Skeletal muscle cell (primary cell): ENCODE measurements around the gene TAGLN2.
A peak's percentile ranks its signal among the peaks of the same experiment; 100 is the strongest.

ENCODE experiments used
- DNase-seq: peaks from one replicate; pipeline ENCODE4 v3.0.0-alpha.2; 2010; ENCODE audit warnings: low read depth
- H3K4me3 ChIP-seq: 2 replicates; pipeline ENCODE4 v1.5.1; 2011; ENCODE audit warnings: low read depth, mild to moderate bottlenecking, control low read depth, low read length, moderate library complexity

The TAGLN2 gene

DNA sequence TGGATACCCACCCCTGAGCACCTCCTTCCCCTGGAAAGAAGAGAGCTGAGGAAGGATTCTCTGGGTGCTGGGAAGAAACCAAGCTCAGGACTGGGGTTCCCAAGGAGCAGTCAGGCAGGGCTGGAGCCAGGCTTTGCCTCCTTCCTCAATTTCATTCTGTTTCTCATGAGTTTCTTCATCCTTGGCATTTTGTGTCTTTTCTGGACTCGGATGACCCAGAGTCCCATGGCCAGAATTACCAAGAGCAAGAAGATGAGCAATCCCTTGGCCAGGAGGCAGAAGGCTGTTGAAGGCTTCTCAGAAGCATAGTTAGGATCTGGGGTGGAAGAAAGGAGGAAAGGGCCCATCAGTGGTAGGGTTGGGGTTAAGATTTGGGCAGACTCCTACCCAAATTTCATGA is 26.2 kb upstream of the TAGLN2 start:
- DNase-seq: no peak
- H3K4me3 ChIP-seq: no peak overlapping the region

DNA sequence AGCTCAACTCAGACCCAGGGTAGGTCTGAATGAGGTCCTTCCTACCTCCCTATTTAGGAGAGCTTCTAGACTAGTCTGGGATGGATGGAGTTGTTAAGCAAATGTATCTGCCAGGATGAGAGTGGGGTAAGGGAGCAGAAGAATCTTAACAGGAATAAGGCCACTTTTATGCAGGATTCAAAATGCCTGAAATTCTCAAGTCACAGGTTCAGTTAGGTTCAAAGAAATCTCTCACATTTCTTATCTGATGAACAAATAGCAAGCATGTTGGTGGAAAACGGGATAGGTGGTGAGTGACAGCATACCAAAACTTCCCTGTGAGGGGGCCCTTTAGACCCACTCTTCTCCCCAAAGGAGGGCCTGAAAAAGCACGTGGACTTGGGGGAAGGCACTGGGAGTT is 25.7 kb upstream of the TAGLN2 start:
- H3K4me3 ChIP-seq: no peak overlapping the region
- DNase-seq: no peak

GRCh38 chr1:159949981-159950381 is 24.7 kb upstream of the TAGLN2 start:
- no peak for DNase-seq
- H3K4me3 ChIP-seq: no peak overlapping the region

DNA sequence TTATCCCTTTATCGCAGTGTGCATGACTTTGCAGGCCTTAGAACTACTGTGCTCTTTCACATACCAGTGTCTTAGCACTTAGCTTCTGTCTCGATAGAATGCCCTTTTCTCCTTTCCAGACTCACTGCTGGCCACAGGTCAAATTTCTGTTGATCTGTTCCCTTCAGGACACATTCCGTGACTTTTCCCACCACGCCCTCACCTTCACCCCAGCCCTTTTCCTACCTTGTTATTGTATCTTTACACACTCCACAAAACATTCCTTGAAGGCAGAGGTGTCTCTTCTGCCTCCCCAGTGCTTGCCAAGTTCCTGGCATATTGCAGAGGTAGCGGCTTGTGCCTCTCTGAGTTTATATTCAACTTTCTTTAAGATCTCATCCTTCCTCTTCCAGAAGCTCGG is 23.8 kb upstream of the TAGLN2 start:
- H3K4me3 ChIP-seq: no peak overlapping the region
- no peak for DNase-seq

DNA sequence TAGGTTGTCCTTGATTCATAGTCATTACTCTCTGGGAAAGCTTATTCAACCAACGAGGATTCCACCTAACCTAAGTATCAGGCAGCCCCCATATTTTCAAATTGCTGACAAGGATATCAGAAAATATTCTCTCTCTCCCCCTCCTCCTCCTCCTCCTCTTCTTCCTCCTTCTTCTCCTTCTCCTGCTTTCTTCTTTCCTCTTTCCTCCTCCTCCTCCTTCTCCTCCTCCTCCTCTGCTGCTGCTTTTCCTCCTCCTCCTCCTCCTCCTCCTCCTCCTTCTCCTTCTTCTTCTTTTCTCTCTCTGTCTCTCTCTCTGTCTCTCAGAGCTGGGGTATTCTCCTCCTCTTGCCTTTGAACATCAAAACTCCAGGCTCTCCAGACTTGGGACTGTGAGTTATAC is 22.6 kb upstream of the TAGLN2 start:
- no peak overlapping the region for H3K4me3 ChIP-seq
- no peak for DNase-seq

DNA sequence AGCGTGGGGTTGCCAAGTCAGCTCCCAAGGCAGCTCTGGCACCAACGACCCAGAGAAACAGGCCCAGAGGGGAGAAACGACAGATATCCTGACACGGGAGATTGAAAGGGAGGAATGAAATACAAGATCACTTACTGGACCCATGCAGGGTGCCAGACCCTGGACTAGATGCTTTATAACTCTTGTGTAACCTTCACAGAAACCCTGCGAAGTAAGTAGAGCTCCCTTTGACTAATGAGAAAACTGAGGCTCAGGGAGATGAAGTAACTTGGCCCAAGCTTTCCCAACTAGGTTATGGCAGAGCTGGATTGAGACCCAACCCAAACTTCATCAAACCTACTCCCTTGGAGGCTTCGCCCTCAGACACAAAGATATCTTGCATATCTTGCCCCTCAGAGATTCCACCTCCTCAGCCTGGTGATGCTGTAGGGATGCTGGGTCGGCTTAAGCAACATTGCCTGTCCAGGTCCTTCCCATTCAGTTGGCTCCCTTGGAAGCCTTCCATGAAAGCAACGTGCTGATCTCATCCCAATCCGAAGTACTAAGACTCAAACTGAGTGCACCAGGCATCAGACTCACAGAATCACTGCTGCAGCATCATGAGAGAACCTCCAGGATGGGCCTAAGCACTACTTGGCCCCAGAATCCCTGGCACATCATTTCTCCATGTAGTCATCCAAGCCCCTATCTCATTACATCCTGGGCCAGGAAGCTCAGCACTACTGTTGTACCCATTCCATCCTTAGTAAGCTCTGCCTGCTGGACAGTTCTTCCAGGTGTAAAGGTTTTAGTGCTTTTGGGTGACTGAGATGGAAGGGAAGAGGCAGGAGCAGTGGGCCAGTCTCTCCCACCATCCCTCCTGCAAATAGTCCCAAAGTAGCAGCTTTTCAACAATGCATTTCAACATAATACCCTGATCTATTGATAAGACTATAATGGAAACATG is 21.2 kb upstream of the TAGLN2 start:
- H3K4me3 ChIP-seq: no peak overlapping the region
- no peak for DNase-seq

- H3K4me3 ChIP-seq: peak within 1 kb of the TSS; percentile 43
- peak; percentile 13 for DNase-seq
These were observed 20.4 kb upstream of the TAGLN2 start, which contains the start of gene IGSF9 for GRCh38 chr1:159945483-159946241. IGSF9 (minus strand) TSS chr1:159945613; CDS start chr1:159943454, 2,159 bp downstream.

- DNase-seq: no peak
- peak overlapping the region; percentile 43 for H3K4me3 ChIP-seq
These were observed 19.5 kb upstream of the TAGLN2 start for GRCh38 chr1:159944623-159945455.

- DNase-seq: no peak
These were observed 18.8 kb upstream of the TAGLN2 start for GRCh38 chr1:159943908-159944622.

DNA sequence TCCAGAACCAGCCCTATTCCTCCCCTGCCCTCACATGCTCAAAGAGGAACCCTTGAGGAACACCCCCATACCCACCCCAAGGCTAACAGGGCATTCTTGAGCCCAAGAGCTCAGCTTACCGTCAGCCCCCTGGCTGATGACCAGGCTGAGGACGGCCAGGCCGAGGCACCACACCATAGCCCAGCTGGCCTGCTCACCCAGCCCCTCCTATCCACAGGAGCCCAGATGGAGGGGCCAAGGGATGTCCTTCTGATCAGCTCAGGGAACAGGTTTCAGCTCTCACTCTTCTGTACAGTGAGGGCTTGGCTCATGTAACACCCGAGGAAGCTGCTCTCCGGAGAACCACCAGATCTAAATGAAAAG is 18.0 kb upstream of the TAGLN2 start:
- no peak overlapping the region for H3K4me3 ChIP-seq
- no peak for DNase-seq

More at GRCh38 chr1:159943908-159944622, 18.8 kb upstream of the TAGLN2 start:
- no peak overlapping the region for H3K4me3 ChIP-seq

DNA sequence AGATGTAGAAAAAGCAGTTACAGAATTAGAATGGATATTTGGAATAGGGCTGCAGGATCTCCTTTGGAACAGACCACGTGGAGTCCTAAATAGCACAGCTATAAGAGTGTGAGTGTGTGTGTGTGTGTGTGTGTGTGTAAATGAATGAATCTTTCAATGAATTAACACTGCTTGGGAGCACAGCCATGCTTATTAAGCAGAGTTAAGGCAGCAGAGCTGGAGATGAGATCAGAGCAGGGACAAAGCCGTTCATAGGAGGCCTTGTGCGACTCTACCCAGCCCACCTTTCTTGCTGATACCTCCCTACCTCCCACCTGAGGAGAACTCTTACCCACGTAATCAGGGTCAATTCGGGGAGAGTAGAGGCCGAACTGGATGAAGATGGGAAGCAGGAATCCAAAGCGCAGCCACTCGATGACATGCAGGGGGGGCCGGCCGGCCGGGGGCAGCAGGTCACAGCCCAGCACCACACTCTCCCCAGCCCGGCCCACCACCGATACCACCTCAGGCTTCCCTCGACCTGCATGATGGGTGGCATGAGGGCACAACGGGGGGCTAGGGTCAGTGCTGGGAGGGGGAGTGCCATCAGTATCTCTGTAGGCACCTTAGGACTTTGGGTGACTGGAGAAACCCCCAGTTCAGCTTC is 17.4 kb upstream of the TAGLN2 start:
- no peak overlapping the region for H3K4me3 ChIP-seq
- DNase-seq: no peak

DNA sequence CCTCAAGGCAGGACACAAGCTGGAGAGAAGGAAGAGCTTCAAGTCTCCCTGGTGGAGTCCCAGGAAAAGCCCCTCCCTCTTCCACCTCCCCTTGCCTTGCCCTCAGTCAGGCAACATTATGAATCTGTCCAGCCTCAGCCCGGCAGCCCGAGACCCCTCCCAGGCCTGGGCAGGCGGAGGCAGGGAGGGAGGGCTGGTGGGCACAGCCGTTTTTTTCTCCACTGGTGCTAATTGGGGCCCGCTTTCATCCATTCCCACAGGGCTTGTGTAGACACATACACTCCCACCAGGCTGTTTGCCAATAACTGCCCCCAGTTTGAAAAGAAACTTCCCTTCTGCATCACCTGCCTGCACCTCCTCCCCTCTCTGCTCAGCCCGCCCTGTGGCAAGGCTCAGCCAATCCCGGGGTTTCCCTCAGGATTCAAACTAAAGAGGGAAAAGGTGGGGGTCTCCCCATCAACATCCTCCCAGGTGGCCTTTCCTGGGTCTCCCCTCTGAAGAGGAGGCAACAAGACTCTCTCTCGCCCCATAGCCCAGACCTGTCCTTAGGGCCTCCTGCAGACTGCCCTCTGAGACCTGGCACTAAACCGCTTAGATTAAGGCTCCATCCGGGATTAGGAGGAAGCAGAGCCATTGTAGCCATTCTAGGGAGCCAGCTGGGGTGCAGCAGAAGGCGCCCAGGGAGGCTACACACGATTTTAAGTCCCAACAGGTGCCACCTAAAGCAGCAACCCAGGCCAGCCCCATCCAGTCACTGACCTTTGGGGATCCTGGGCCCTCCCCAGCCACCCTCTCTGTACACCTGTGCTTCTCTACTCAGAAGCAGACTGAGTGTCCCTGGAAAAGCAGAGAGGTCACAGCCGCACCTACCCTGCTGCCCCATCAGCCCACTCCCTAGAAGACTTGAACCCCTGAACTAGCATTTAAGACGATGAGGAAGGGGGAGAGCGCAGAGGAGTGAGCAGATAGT is 16.6 kb upstream of the TAGLN2 start:
- H3K4me3 ChIP-seq: no peak overlapping the region
- DNase-seq: no peak

DNA sequence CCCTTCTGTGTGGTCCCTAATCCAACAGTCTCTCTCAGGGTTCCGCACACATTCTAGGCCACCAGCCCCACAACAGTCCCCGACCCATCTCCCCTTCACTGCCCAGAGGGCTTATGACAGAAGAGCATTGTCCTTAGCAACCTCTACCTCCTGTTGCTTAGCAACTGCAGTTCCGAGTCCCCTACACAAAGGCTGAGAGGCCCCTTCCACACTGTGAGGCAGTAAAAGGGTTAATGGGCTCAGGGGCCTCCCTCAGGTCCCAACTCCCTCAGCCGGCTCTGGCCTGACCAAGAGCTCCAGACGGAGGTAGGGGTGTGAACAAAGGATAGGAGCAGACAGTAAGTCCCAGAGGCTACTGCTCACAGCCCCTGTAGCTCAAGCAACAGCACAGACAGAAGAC is 15.8 kb upstream of the TAGLN2 start:
- no peak overlapping the region for H3K4me3 ChIP-seq
- no peak for DNase-seq

GRCh38 chr1:159940006-159940620 is 14.8 kb upstream of the TAGLN2 start:
- no peak overlapping the region for H3K4me3 ChIP-seq
- no peak for DNase-seq

DNA sequence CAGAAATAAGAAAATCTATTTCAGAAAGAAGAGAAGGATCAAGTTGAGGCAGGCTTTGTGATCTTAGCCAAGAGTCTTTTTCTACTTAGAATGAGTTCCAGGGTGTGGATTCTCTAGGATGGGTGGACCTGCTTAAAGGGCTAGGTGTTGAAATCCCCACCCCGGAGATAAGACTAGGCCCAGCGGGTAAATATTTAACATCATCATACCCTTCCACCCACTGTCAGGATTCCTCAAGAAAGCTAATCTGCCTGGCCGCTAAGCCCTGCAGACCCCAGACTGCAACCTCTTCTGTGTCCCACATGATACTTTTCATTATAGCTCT is 14.3 kb upstream of the TAGLN2 start:
- no peak overlapping the region for H3K4me3 ChIP-seq
- DNase-seq: no peak

GRCh38 chr1:159938905-159939677 is 13.8 kb upstream of the TAGLN2 start:
- no peak overlapping the region for H3K4me3 ChIP-seq
- DNase-seq: no peak
